Mammary epithelial cell (primary cell): ENCODE results near the gene NEU1.
"Not testable (repeated sequence)": the region's sequence is repeated elsewhere in the genome, so short reads cannot be mapped to it uniquely, and the experiment has no call there.

Source experiments
- CTCF ChIP-seq, 2 donors: IDR thresholded peaks in 1 of 2; conservative IDR thresholded peaks in 1 of 2; 2 replicates each; pipeline ENCODE4 v1.5.1; 2011 to 2012; ENCODE audit warnings: inconsistent platforms in 2 of 2, low read length in 2 of 2, mild to moderate bottlenecking in 2 of 2, control low read depth in 1 of 2, low read depth in 1 of 2; ENCODE audit not compliant: insufficient read depth in 1 of 2; ENCODE audit errors: extremely low read depth in 1 of 2
- EZH2 ChIP-seq: IDR thresholded peaks from 2 replicates; pipeline ENCODE4 v1.6.1; 2012; ENCODE audit warnings: low read length, inconsistent platforms, borderline replicate concordance

DNA sequence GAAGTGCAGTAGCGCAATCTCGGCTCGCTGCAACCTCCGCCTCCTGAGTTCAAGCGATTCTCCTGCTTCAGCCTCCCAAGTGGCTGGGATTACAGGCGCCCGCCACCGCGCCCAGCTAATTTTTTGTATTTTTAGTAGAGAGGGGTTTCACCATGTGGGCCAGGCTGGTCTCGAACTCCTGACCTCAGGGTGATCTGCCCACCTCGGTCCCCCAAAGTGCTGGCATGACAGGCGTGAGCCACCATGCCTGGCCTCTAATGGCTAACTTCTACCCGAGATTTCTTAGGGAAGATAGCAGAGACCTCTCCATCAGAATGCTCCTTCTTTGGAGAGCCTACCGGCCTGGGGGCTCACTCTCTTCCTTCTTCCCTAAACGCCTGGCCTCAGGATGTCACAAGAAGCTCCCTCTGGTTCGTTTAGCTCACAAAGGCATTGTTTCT is 1.5 kb upstream of the NEU1 start:
- not testable (repeated sequence) for TF ChIP-seq CTCF (conservative IDR thresholded peaks at IDR 0.05 in 1 of 2, IDR thresholded peaks at IDR 0.05 in 1 of 2; ENCODE audit: extremely low read depth in 1 of 2, insufficient read depth in 1 of 2, low read depth in 1 of 2, low read length in 2 of 2); EZH2
